IMR-90 (cell line): ENCODE measurements around the gene YJEFN3. TPM values are rescaled to one million over a fixed set of nuclear protein-coding genes. Genes with fewer than 3 reads are reported as not detected.

Source experiments
- ATAC-seq: fragments of 200-7000 bp; cut with Tn5 transposase; 2 replicates; pipeline ENCODE4 v1.9.1; 2020; ENCODE audit warnings: low read depth, mild to moderate bottlenecking, moderate library complexity
- BruUV-seq: library from RNA; stranded (reverse); fragments of 400-500 nt; replicated peaks from 2 replicates; lab custom pipeline; 2021; lab: Mats Ljungman, UMichigan
- CTCF ChIA-PET: fragments of 300-600 bp; formaldehyde crosslinking; extraction: SDS; loops from one replicate; lab custom pipeline; 2021; ENCODE audit warnings: antibody characterized with exemption; lab: Yijun Ruan, JAX
- POLR2A ChIA-PET: fragments of 300-600 bp; sonication (Branson Sonifier 250); formaldehyde crosslinking; loops from one replicate; lab custom pipeline; 2022; ENCODE audit warnings: antibody characterized with exemption; ENCODE audit not compliant: unreplicated experiment; lab: Charles Lee
- DNase-seq: peaks from one replicate; pipeline ENCODE4 v3.0.0; 2013
- H2AFZ ChIP-seq: replicated peaks from 2 replicates; pipeline ENCODE3; 2013; ENCODE audit warnings: low read length, mild to moderate bottlenecking; ENCODE audit not compliant: poor library complexity
- H2AK5ac ChIP-seq: 2 replicates; pipeline ENCODE4 v1.6.1; 2013; ENCODE audit warnings: low read depth, low read length, inconsistent platforms
- H2AK9ac ChIP-seq: replicated peaks from 2 replicates; pipeline ENCODE3; 2013; ENCODE audit warnings: mild to moderate bottlenecking, low read depth, low read length, moderate library complexity; ENCODE audit not compliant: poor library complexity
- H2BK120ac ChIP-seq: 2 replicates; pipeline ENCODE4 v1.6.1; 2013; ENCODE audit warnings: low read depth, low read length, inconsistent platforms
- H2BK15ac ChIP-seq: 3 replicates; pipeline ENCODE4 v1.6.1; 2013; ENCODE audit warnings: low read depth, low read length, inconsistent platforms
- H2BK20ac ChIP-seq: 2 replicates; pipeline ENCODE4 v1.6.1; 2013; ENCODE audit warnings: low read depth, mild to moderate bottlenecking, inconsistent platforms, low read length, moderate library complexity
- H2BK5ac ChIP-seq: 2 replicates; pipeline ENCODE4 v1.6.1; 2013; ENCODE audit warnings: mild to moderate bottlenecking, low read depth, low read length, inconsistent platforms; ENCODE audit not compliant: poor library complexity, severe bottlenecking
- H3K14ac ChIP-seq: replicated peaks from 2 replicates; pipeline ENCODE4 v1.6.1; 2013; ENCODE audit warnings: low read depth, low read length, inconsistent platforms
- H3K18ac ChIP-seq: 2 replicates; pipeline ENCODE4 v1.6.1; 2013; ENCODE audit warnings: low read depth, low read length, control low read depth
- H3K23ac ChIP-seq: 2 replicates; pipeline ENCODE4 v1.6.1; 2013; ENCODE audit warnings: low read depth, low read length, inconsistent platforms
- H3K27ac ChIP-seq: 2 replicates; pipeline ENCODE4 v1.5.1; 2013; ENCODE audit warnings: mild to moderate bottlenecking, control low read depth, low read length; ENCODE audit not compliant: insufficient read depth
- H3K27me3 ChIP-seq: 2 replicates; pipeline ENCODE4 v1.6.1; 2013; ENCODE audit warnings: low read length; ENCODE audit not compliant: control insufficient read depth, insufficient read depth
- H3K36me3 ChIP-seq: 2 replicates; pipeline ENCODE4 v1.6.1; 2013; ENCODE audit warnings: low read length, mixed read lengths; ENCODE audit not compliant: control insufficient read depth, insufficient read depth
- H3K4ac ChIP-seq: 2 replicates; pipeline ENCODE4 v1.6.1; 2013; ENCODE audit warnings: low read depth, low read length, inconsistent platforms
- H3K4me1 ChIP-seq: 2 replicates; pipeline ENCODE4 v1.6.1; 2013; ENCODE audit warnings: low read length, mixed read lengths; ENCODE audit not compliant: control insufficient read depth, insufficient read depth
- H3K4me2 ChIP-seq: 2 replicates; pipeline ENCODE4 v1.6.1; 2013; ENCODE audit warnings: low read depth, mild to moderate bottlenecking, control low read depth, low read length, moderate library complexity
- H3K4me3 ChIP-seq: 2 replicates; pipeline ENCODE4 v1.5.1; 2013; ENCODE audit warnings: low read depth, mild to moderate bottlenecking, control low read depth, low read length, moderate library complexity; ENCODE audit not compliant: insufficient read depth
- H3K56ac ChIP-seq: 2 replicates; pipeline ENCODE4 v1.6.1; 2013; ENCODE audit warnings: low read length, inconsistent platforms; ENCODE audit not compliant: insufficient read depth; ENCODE audit errors: extremely low read depth
- H3K79me1 ChIP-seq, 2 experiments: 2 replicates each; pipeline ENCODE4 v1.6.1; 2013; ENCODE audit warnings: low read length in 2 of 2, inconsistent platforms in 1 of 2, low read depth in 1 of 2
- H3K9ac ChIP-seq: 2 replicates; pipeline ENCODE4 v1.6.1; 2013; ENCODE audit warnings: low read depth, low read length, control low read depth
- H3K9me1 ChIP-seq: 2 replicates; pipeline ENCODE4 v1.6.1; 2013; ENCODE audit warnings: low read length, inconsistent platforms; ENCODE audit not compliant: insufficient read depth
- H3K9me3 ChIP-seq: 2 replicates; pipeline ENCODE4 v1.6.1; 2013; ENCODE audit warnings: low read length; ENCODE audit not compliant: control insufficient read depth, insufficient read depth
- H4K20me1 ChIP-seq: 2 replicates; pipeline ENCODE4 v1.6.1; 2013; ENCODE audit warnings: low read length, inconsistent platforms; ENCODE audit not compliant: insufficient read depth
- H4K5ac ChIP-seq: 2 replicates; pipeline ENCODE4 v1.6.1; 2013; ENCODE audit warnings: mild to moderate bottlenecking, low read depth, low read length, control low read depth
- H4K8ac ChIP-seq, 2 experiments: 2 replicates each; pipeline ENCODE4 v1.6.1; 2013; ENCODE audit warnings: low read depth in 2 of 2, low read length in 2 of 2, control low read depth in 1 of 2, inconsistent platforms in 1 of 2
- H4K91ac ChIP-seq: 2 replicates; pipeline ENCODE4 v1.6.1; 2013; ENCODE audit warnings: low read depth, low read length, inconsistent platforms; ENCODE audit not compliant: insufficient read depth
- BHLHE40 ChIP-seq: fragments of 150-350 bp; IDR thresholded peaks from 2 replicates; pipeline ENCODE4 v1.6.1; 2016; ENCODE audit warnings: mild to moderate bottlenecking, low read depth, low read length
- CHD1 ChIP-seq: IDR thresholded peaks from 2 replicates; pipeline ENCODE4 v1.6.1; 2012; ENCODE audit warnings: low read depth, low read length, improper control_type of control experiment
- MAZ ChIP-seq: IDR thresholded peaks from 2 replicates; pipeline ENCODE4 v1.6.1; 2012; ENCODE audit warnings: low read depth, mild to moderate bottlenecking, low read length, improper control_type of control experiment, moderate library complexity, borderline replicate concordance
- NFE2L2 ChIP-seq: fragments of 150-350 bp; IDR thresholded peaks from 2 replicates; pipeline ENCODE4 v1.6.1; 2016; ENCODE audit warnings: low read depth, mild to moderate bottlenecking, low read length
- POLR2A ChIP-seq: IDR thresholded peaks from 2 replicates; pipeline ENCODE4 v1.6.1; 2012; ENCODE audit warnings: mild to moderate bottlenecking, low read depth, low read length
- RAD21 ChIP-seq: IDR thresholded peaks from 2 replicates; pipeline ENCODE4 v1.6.1; 2012; ENCODE audit warnings: low read length, improper control_type of control experiment
- RCOR1 ChIP-seq: IDR thresholded peaks from 2 replicates; pipeline ENCODE4 v1.6.1; 2012; ENCODE audit warnings: mild to moderate bottlenecking, low read length, improper control_type of control experiment; ENCODE audit not compliant: insufficient replicate concordance
- WGBS, 2 experiments: methylation state at CpG; one replicate each; pipeline versions ENCODE4 v1.1.5 to v1.1.7; 2013; ENCODE audit warnings: missing lambda C conversion rate in 2 of 2; ENCODE audit not compliant: insufficient read length in 1 of 2; ENCODE audit errors: extremely low coverage in 2 of 2; 5-methylcytosine and 5-hydroxymethylcytosine counted together
- dilution Hi-C: fragments of 300-500 bp; cut with HindIII; formaldehyde crosslinking; loops from one replicate; pipeline ENCODE4 v1.14.3; 2018; ENCODE audit warnings: low sequenced_read_pairs; ENCODE audit not compliant: unreplicated experiment
- in situ Hi-C: fragments of 300-500 bp; cut with MboI; formaldehyde crosslinking; loops from 3 replicates; pipeline ENCODE4 v1.14.3; 2019; ENCODE audit warnings: low sequenced_read_pairs, inconsistent platforms, mixed read lengths
- intact Hi-C: fragments of 100-400 bp; cut with micrococcal nuclease; formaldehyde crosslinking; loops from 2 replicates; pipeline ENCODE4 v1.10.0; 2022
- polyA plus RNA-seq, 3 experiments: library from polyadenylated mRNA; depleted of rRNA; stranded (reverse); fragments of >200 nt; gene quantifications; 2 replicates each; pipeline ENCODE4 v1.2.3, GENCODE V29; 2012; ENCODE audit warnings: low replicate concordance in 1 of 3
- total RNA-seq: library from RNA; depleted of rRNA; stranded (reverse); fragments of >200 nt; gene quantifications from 2 replicates; pipeline ENCODE4 v1.2.3, GENCODE V29; 2012
- TF ChIP-seq, protein P1 (sequence below): fragments of 150-350 bp; IDR thresholded peaks from 2 replicates; pipeline ENCODE4 v1.6.1; 2016; ENCODE audit warnings: low read depth, mild to moderate bottlenecking, low read length, moderate library complexity, borderline replicate concordance

YJEFN3 gene
- total and polyA plus RNA-seq, 2 of the 4 experiments (the other 2 are of a cell fraction) = 0.72 to 4.0 TPM

DNA sequence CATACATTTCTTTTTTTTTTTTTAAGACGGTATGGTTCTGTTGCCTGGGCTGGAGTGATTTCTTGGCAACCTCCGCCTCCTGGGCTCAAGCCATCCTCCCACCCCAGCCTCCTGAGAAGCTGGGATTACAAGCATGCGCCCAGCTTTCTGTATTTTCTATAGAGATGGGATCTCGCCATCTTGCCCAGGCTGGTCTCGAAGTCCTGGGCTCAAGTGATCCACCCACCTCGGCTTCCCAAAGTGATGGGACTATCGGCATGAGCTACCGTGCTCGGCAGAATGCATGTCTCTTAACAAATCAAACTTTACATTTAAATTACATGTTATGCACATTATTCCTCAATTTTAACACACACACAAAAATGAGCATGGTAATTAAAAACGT, 11.5 kb upstream of the YJEFN3 start (continued):
- TF ChIP-seq NFE2L2 = no peak
- no peak for TF ChIP-seq RCOR1
- no peak for TF ChIP-seq CHD1
- no peak for TF ChIP-seq BHLHE40
- no peak for TF ChIP-seq MAZ

DNA sequence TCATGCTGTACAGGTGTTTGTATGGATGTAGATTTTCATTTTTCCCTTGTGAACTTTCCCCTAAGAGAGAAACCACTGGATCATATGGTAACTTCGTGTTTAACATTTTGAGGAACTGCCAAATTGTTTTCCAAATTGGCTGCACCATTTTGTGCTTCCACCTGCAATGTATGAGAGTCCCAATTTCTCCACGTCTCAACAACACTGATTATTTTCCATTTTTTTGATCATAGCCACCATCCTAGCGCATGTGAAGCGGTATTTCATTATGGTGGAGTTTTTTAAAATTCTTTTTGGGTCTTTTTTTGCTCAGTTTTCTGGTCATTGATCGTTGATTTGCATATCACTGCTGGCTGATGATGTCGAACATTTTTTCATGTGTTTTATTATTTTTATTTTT, 7.7 kb upstream of the YJEFN3 start:
- no peak overlapping the region for H4K8ac ChIP-seq
- intact Hi-C loops = no loop called here
- no peak overlapping the region for H3K27ac ChIP-seq
- no peak overlapping the region for H4K5ac ChIP-seq
- H3K9me1 ChIP-seq = no peaks in the 10 kb centered on the region
- H3K4me2 ChIP-seq = no peak overlapping the region
- no peak overlapping the region for H2BK20ac ChIP-seq
- dilution Hi-C loops = no loop called here
- CTCF ChIA-PET = no interaction called here
- POLR2A ChIA-PET = no interaction called here
- in situ Hi-C loops = no loop called here
- no peak overlapping the region for H3K4me3 ChIP-seq
- TF ChIP-seq, protein P1, sequence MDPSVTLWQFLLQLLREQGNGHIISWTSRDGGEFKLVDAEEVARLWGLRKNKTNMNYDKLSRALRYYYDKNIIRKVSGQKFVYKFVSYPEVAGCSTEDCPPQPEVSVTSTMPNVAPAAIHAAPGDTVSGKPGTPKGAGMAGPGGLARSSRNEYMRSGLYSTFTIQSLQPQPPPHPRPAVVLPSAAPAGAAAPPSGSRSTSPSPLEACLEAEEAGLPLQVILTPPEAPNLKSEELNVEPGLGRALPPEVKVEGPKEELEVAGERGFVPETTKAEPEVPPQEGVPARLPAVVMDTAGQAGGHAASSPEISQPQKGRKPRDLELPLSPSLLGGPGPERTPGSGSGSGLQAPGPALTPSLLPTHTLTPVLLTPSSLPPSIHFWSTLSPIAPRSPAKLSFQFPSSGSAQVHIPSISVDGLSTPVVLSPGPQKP = no peak
- TF ChIP-seq CHD1 = no peak
- TF ChIP-seq MAZ = no peak
- TF ChIP-seq RAD21 = no peak
- no peak for TF ChIP-seq POLR2A
- no peak overlapping the region for H2AFZ ChIP-seq
- no peak overlapping the region for H3K56ac ChIP-seq
- no TSS peak for BruUV-seq
- H3K18ac ChIP-seq = no peak overlapping the region
- H2AK9ac ChIP-seq = no peak overlapping the region
- peaks cover 18% of the 10 kb centered on the region for H3K36me3 ChIP-seq
- no peak overlapping the region for H2AK5ac ChIP-seq
- ATAC-seq (no peak), DNase-seq (no peak)
- H3K4ac ChIP-seq = no peak overlapping the region
- peaks cover 31% of the 10 kb centered on the region for H4K20me1 ChIP-seq
- no peaks in the 10 kb centered on the region for H3K9me3 ChIP-seq
- no peak overlapping the region for H2BK5ac ChIP-seq
- H3K79me1 ChIP-seq = peaks cover 33 to 80% of the 10 kb centered on the region in 2 experiments
- no peaks in the 10 kb centered on the region for H3K27me3 ChIP-seq
- no peak overlapping the region for H2BK15ac ChIP-seq
- no peak overlapping the region for H3K23ac ChIP-seq
- peaks cover 2% of the 10 kb centered on the region; the same call in 1 of the 2 replicates for H3K4me1 ChIP-seq
- H3K14ac ChIP-seq = no peak overlapping the region
- no peak overlapping the region for H4K91ac ChIP-seq
- no peak overlapping the region for H2BK120ac ChIP-seq
- no CpG with 5 or more reads among the region's 6 CpGs for WGBS, 2 experiments
- H3K9ac ChIP-seq = no peak overlapping the region
